H54 (cell line): ENCODE results near the gene TIA1.
"Not testable (repeated sequence)": the region's sequence is repeated elsewhere in the genome, so short reads cannot be mapped to it uniquely, and the experiment has no call there.

Experiments used
- DNase-seq: peaks from one replicate; pipeline ENCODE4 v3.0.0; 2011; ENCODE audit warnings: low spot score, mixed read lengths; ENCODE audit not compliant: insufficient read length
- FAIRE-seq: peaks from 3 replicates; lab custom pipeline; 2011; peaks lifted over from hg19 to GRCh38; lab: Jason Lieb, UNC
- POLR2A ChIP-seq: IDR thresholded peaks from 2 replicates; pipeline ENCODE4 v1.6.1; 2011; ENCODE audit warnings: low read depth, mild to moderate bottlenecking, low read length

The TIA1 gene, protein sequence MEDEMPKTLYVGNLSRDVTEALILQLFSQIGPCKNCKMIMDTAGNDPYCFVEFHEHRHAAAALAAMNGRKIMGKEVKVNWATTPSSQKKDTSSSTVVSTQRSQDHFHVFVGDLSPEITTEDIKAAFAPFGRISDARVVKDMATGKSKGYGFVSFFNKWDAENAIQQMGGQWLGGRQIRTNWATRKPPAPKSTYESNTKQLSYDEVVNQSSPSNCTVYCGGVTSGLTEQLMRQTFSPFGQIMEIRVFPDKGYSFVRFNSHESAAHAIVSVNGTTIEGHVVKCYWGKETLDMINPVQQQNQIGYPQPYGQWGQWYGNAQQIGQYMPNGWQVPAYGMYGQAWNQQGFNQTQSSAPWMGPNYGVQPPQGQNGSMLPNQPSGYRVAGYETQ

DNA sequence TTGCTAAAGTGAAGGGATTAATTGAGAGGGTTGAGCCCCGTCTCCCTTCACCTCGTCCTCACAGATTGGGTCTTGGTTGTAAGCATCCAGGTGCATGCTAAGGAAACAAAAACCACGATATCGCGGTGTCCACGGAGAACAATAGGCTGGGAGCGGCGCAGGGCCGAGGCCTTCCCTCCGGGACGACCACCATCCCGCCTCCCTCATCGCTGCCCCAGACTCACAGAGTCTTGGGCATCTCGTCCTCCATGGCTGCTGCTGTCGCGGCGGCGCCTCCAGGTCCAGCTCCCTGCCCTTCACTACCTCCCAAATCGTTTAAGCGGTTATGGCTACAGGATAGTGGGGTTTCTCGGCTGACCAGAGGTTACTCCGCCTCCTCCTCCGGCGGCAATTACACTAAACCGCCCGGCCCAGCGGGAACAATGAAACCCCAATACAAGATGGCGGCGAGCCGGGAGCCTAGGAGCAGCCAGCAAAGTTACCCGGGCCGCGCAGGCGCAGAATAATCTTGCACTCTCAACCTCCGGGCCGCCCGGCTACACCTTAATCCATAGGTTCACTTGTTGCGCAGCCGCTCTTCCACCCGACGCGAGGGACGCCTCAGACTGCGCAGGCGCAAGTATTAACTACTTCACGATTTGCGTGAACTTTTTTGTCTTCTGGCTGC is at the start of gene TIA1:
TSS of gene TIA1 (minus strand) at position 448 of the 667 bp plus-strand sequence. CDS start at position 250, 198 bp downstream.
- peak; percentile 90 for DNase-seq
- FAIRE-seq = peak; percentile 95
- TF ChIP-seq POLR2A = peak; percentile 67

DNA sequence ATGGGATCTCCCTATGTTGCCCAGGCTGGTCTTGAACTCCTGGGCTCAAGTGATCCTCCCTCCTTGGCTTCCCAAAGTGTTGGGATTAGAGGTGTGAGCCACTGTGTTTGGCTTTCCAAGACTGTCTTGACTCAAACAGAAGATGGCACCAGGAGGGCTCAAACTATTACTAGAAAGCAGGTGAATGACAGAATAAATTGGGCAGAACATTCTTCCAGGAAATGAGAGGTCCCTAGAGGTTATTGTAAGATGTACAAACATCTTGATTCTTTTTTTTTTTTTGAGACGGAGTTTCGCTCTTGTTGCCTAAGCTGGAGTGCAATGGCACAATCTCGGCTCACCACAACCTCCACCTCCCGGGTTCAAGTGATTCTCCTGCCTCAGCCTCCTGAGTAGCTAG is 49.4 kb upstream of the TIA1 start:
- FAIRE-seq, DNase-seq: not testable (repeated sequence)

DNA sequence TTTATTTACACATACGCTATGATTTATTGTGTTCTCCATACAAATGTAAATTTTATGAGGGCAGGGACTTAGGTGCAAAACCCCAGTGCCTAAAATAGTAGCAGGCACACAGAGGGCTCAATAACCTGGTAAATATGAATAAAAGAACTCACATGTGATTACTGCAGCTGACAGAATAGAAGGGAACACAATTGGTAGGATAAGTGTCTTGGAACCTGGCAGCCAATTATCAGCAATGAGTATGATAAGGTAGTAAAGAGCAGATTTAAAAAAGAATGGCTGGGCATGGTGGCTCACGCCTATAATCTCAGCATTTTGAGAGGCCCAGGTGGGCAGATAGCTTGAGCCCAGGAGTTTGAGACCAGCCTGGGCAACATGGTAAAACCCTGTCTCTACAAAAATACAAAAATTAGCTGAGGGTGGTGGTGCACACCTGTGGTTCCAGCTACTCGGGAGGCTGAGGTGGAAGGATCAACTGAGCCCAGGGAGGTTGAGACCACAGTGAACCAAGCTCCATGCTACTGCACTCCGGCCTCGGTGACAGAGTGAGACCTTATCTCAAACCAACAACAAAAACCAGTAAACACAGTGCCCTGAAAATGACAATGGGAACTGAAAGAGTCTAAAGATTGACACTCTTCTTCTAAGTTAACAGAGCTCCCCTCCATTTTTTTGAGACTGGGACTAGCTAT is 35.2 kb upstream of the TIA1 start:
- TF ChIP-seq POLR2A = no peak
- DNase-seq = no peak
- no peak for FAIRE-seq

DNA sequence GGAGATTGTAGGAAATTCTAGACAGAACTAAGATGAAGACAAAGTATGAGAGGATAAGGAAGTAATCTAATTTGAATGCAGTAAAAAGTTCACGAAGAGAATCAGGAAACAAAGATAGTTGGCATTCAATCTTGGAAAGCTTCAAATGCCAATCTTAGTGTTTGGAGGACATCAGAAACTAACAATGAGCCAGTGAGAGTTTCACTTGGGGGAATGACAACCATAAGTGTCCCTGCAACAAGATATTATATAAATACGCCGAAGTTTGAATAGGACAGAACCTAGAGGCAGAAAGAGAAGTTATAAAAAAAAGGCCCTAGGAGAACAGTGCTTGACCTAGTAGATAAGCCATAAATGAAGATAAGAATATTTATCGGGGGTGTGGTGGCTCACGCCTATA is 34.0 kb upstream of the TIA1 start:
- TF ChIP-seq POLR2A = no peak
- FAIRE-seq (no peak), DNase-seq (no peak)

DNA sequence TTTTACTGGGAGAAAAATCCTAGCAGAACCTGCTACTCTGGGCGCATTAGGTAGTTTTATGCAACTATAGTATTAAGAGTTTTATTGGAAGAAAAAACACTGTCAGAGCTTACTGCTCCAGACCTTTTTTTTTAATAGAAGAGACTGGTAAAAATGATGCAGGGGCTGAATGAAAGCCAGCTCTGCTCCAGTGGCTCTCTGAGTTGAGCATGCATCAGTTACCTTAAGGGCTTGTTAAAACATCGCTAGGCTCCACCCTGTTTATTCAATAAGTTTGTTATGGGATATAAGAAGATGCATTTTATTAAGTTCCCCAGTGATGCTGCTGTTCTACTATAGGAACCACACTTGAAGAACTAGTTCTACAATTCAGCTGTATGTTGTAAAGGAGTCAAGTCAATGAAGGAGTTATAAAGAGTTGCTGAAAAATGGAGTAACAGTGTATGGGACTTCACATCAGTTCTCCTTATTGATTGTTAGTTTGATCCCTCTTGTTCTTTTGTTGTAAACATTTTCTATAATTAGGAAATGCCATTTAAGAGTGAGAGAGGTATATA is 31.9 kb upstream of the TIA1 start:
- no peak for DNase-seq
- no peak for TF ChIP-seq POLR2A
- FAIRE-seq = no peak

DNA sequence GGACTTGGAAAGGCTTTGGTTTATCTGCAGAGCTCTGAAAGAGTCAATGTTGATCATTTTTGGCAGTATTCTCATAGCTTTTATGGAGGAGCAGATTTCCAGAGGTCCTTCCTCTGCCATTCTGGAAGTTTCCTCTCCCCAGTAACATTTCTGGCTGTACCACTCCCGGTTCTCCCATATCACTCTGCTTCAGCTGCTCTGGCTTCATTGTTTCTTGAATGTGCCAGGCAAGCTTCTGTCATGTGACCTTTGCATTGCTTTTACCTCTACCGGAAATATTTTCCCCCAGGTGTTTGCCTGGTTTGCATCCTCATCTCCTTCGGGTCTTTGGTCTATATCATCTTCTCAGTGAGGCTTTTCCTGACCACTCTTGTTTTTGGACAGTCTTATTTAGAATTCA is 21.9 kb upstream of the TIA1 start:
- TF ChIP-seq POLR2A = no peak
- DNase-seq = no peak
- no peak for FAIRE-seq

DNA sequence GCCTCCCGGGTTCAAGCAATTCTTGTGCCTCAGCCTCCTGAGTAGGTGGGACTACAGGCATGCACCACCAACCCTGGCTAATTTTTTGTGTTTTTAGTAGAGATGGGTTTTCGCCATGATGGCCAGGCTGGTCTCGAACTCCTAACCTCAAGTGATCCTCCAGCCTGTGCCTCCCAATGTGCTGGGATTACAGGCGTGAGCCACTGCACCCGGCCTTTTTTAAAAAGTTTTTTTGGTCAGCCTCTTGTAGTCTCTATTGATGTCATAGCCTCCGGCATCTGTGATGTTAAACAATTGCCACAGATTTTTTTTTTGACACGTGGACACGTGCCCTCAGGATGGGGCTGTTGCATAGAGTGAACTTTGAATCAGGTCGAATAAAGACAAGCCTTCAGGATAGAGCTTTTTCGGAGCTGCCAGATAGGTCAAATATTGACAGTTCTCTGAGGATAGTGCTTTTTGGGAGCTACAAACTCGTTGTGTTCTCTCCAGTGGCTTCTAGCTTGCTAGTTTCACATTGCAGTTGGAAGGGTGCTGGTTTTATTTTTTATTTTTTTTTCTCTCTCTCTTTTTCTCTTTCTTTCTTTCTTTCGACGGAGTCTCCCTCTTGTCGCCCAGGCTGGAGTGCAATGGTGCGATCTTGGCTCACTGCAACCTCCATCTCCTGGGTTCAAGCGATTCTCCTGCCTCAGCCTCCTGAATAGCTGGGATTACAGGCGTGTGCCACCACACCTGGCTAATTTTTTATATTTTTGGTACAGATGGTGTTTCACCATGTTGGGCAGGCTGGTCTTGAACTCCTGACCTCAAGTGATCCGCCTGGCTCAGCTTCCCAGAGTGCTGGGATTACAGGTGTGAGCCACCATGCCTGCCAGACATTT is 21.2 kb upstream of the TIA1 start:
- FAIRE-seq, DNase-seq: not testable (repeated sequence)

DNA sequence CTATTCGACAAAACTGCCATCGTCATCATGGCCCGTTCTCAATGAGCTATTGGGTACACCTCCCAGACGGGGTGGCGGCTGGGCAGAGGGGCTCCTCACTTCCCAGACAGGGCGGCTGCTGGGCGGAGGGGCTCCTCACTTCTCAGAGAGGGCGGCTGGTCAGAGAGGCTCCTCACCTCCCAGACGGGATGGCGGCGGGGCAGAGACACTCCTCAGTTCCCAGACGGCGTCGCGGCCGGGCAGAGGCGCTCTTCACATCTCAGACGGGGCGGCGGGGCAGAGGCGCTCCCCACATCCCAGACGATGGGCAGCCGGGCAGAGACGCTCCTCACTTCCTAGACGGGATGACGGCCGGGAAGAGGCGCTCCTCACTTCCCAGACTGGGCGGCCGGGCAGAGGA is 18.5 kb upstream of the TIA1 start:
- DNase-seq, FAIRE-seq: not testable (repeated sequence)

DNA sequence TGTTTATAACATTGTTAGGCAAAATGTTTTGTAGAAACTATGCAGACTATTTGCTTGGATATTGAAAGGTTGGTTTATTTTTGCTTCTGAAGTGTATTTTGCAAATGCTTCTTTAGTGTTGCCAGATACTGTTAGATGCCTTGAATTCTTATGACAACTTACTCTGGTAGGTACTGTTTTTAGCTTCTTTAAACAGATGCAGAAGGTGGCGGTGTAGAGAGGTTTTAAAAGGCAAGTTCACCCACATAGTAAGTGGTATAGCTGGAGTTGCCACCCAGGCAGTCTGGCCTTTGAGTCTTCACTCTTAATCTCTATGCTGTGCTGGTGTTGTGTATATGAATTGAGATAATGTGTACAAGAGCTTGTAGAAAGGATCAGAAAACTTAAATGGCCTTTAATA is 13.1 kb upstream of the TIA1 start:
- no peak for TF ChIP-seq POLR2A
- DNase-seq (no peak), FAIRE-seq (no peak)

DNA sequence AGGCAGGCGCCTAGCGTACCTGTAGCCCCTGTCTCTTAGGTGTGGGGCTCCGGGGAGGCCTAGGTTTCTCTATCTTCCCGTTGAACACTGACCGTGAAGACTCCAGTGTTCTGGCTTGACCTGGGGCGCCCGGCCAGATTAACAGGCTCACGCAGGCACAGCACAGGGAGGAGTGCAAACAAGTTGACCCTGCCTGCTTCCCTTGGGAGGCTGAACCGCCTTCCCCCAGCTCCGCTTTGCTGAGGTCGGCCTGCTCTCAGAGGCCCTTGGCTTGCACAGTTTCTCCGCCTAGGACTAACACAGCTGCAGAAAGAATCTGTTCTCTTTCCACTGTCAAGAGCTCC is 10.1 kb upstream of the TIA1 start:
- FAIRE-seq (no peak), DNase-seq (no peak)
- TF ChIP-seq POLR2A = no peak

DNA sequence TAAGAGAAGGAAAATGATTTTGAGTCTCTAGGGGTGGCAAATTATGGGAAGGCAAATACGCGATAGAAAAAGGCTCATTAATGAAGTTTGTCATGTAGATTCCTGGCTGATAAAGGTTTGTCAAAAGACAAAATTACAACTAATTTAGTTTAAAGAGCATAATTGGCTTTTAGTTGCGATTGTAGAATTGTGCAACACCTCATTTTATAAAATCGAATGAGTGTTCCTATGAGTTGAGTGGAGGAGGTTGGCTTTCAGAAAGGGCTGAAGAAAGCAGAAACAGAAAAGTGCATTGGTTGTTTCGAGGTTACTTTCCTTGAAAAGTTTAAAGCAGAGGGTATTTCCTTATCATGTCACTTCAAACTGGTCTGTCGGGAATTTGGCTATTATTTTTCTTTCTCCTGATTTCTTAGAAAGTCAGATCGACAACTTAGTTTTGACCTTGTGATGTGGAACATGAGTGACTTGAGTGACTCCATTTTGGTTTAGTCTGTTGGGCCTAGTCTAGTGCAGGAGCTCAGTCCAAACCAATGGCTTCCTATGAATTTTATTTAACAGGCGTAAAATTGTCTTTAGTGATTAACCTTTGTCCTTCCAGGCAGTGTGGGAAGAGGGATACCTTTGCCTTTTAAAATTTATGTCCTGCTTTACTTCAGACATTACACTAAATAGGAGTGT is 7.3 kb upstream of the TIA1 start:
- DNase-seq = no peak

DNA sequence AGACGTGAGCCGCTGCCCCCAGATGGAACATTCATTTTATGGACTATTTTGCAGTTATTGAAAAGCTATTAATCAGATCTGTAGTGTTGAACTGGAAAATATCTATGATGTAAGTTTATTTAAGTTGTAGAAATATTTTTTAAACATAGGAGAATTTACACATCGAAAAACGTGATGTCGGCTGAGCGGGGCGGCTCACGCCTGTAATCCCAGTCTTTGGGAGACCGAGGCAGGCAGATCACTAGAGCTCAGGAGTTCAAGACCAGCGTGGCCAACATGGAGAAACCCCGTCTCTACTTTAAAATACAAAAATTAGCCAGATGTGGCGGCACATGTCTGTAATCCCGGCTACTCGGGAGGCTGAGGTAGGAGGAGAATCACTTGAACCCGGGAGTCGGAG is 2.0 kb upstream of the TIA1 start:
- DNase-seq = no peak
- FAIRE-seq = no peak
- TF ChIP-seq POLR2A = no peak

More for the DNA sequence above, 7.3 kb upstream of the TIA1 start:
- no peak for TF ChIP-seq POLR2A
- no peak for FAIRE-seq
